CD8-positive, alpha-beta memory T cell (primary cell): ENCODE measurements around the gene BICDL1. TPM values are rescaled to one million over a fixed set of nuclear protein-coding genes. Genes with fewer than 3 reads are reported as not detected.

ENCODE experiments used
- CTCF ChIA-PET: fragments of 350-600 bp; sonication (Branson Sonifier 250); formaldehyde crosslinking; loops from one replicate; lab custom pipeline; 2021; ENCODE audit warnings: antibody characterized with exemption; lab: Charles Lee
- POLR2A ChIA-PET: fragments of 350-600 bp; sonication (Branson Sonifier 250); formaldehyde crosslinking; loops from one replicate; lab custom pipeline; 2021; ENCODE audit warnings: antibody characterized with exemption; lab: Charles Lee
- DNase-seq, 5 donors: peaks; one replicate each; pipeline versions ENCODE4 v3.0.0 to v3.0.0-alpha.2; 2020 to 2022; ENCODE audit warnings: mixed read lengths in 1 of 5
- H3K27ac ChIP-seq: one replicate; pipeline ENCODE4 v1.7.0; 2013; ENCODE audit warnings: low read depth, mild to moderate bottlenecking, low read length, moderate library complexity
- H3K27me3 ChIP-seq: 2 replicates; pipeline ENCODE4 v1.7.0; 2013; ENCODE audit warnings: low read length, mild to moderate bottlenecking; ENCODE audit not compliant: insufficient read depth, poor library complexity, severe bottlenecking
- H3K36me3 ChIP-seq: 2 replicates; pipeline ENCODE4 v1.7.0; 2013; ENCODE audit warnings: mild to moderate bottlenecking, low read length, moderate library complexity; ENCODE audit not compliant: insufficient read depth
- H3K4me1 ChIP-seq: 2 replicates; pipeline ENCODE4 v1.7.0; 2013; ENCODE audit warnings: mild to moderate bottlenecking, low read length, moderate library complexity; ENCODE audit not compliant: insufficient read depth
- H3K4me3 ChIP-seq: 2 replicates; pipeline ENCODE4 v1.7.0; 2013; ENCODE audit warnings: mild to moderate bottlenecking, low read length
- H3K9me3 ChIP-seq: 2 replicates; pipeline ENCODE4 v1.7.0; 2013; ENCODE audit warnings: mild to moderate bottlenecking, low read length
- H3K27ac Mint-ChIP-seq, 8 donors: one replicate each; pipeline ENCODE4 v1.8.0; 2020 to 2021; ENCODE audit warnings: mixed read lengths in 8 of 8, mild to moderate bottlenecking in 6 of 8, inconsistent platforms in 3 of 8, moderate library complexity in 3 of 8
- H3K27me3 Mint-ChIP-seq, 2 donors: one replicate each; pipeline ENCODE4 v1.8.0; 2020 to 2021; ENCODE audit warnings: mixed read lengths in 2 of 2, mild to moderate bottlenecking in 1 of 2, moderate library complexity in 1 of 2
- H3K36me3 Mint-ChIP-seq, 3 donors: one replicate each; pipeline ENCODE4 v1.8.0; 2020 to 2021; ENCODE audit warnings: mixed read lengths in 3 of 3, inconsistent platforms in 1 of 3, mild to moderate bottlenecking in 1 of 3
- H3K4me1 Mint-ChIP-seq, 3 donors: one replicate each; pipeline ENCODE4 v1.8.0; 2020 to 2021; ENCODE audit warnings: mixed read lengths in 3 of 3, inconsistent platforms in 1 of 3, mild to moderate bottlenecking in 1 of 3
- H3K4me3 Mint-ChIP-seq, 7 donors: one replicate each; pipeline ENCODE4 v1.8.0; 2020 to 2021; ENCODE audit warnings: mixed read lengths in 7 of 7, mild to moderate bottlenecking in 6 of 7, moderate library complexity in 4 of 7, inconsistent platforms in 2 of 7
- H3K9me3 Mint-ChIP-seq, 5 donors: one replicate each; pipeline ENCODE4 v1.8.0; 2020 to 2022; ENCODE audit warnings: mixed read lengths in 5 of 5, mild to moderate bottlenecking in 3 of 5, moderate library complexity in 2 of 5, inconsistent platforms in 1 of 5
- polyA plus RNA-seq: library from polyadenylated mRNA; unstranded; fragments of 300-500 nt; fragmentation: Illumina TruSeq; gene quantifications from one replicate; pipeline ENCODE4 v1.2.3, GENCODE V29; 2021
- total RNA-seq, 2 experiments: library from RNA; stranded (reverse); gene quantifications; one replicate each; pipeline ENCODE4 v1.2.3, GENCODE V29; 2021

The BICDL1 gene
- total and polyA plus RNA-seq, 3 experiments from 2014 or later: 7.4 to 109 (median 106) TPM

DNA sequence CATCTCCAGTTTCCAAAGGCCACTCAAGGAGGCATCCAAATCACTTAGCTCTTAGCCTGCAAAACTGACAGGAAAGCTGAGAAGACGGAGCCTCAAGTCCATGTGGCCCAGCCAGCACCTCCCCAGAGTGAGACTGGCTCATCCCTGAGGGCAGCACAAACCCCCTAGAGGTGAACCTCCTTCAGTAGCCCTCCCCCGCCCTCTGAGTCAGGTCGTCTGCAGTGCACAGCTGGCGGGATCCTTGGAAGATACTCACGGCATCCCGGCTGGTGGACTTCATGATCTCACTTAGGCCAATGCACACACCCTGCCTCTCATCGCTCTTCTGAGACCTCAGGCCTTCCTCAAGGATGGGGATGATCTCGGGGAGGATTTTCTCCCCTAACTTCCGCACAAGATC, 151.6 kb downstream of the BICDL1 start:
- Mint-ChIP-seq H3K27me3 (no peaks in the 10 kb centered on the region), H3K36me3 (peaks cover 13 to 96% (median 26%) of the 10 kb centered on the region in 3 donors), H3K27ac (peak overlapping the region in 4 of 8 donors; percentile 9 to 82 (median 24)), H3K4me1 (no peaks in the 10 kb centered on the region), H3K9me3 (no peaks in the 10 kb centered on the region), H3K4me3 (no peak overlapping the region)
- no peaks in the 10 kb centered on the region for H3K27me3 ChIP-seq
- no peaks in the 10 kb centered on the region for H3K4me1 ChIP-seq
- H3K36me3 ChIP-seq: peaks cover 68% of the 10 kb centered on the region
- H3K9me3 ChIP-seq: no peaks in the 10 kb centered on the region
- H3K27ac ChIP-seq: no peak overlapping the region
- no peak for DNase-seq
- POLR2A ChIA-PET: no interaction called here
- no peak overlapping the region for H3K4me3 ChIP-seq
- CTCF ChIA-PET: no interaction called here

DNA sequence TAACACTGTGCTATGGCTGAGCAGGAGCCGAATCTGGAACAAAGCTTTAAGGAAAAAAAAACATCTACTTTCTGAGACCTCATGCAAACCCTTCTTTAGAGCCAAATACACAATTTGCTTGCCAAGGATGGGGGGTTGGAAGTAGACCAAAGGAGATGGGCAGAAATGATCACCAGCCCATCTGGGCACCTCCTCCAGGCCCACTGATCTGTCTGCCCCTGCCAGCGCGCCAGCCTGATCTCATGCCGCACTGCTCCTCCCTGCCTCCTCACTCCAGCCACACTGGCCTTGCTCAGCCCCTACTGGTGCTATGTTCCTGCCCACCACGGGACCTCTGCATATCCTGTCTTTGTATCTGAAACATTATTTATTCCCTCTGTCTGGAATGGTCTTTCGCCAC, 152.3 kb downstream of the BICDL1 start:
- Mint-ChIP-seq H3K4me1 (no peaks in the 10 kb centered on the region), H3K9me3 (no peaks in the 10 kb centered on the region), H3K27ac (peak overlapping the region in 1 of 8 donors; percentile 78), H3K36me3 (peaks cover 13 to 90% (median 26%) of the 10 kb centered on the region in 3 donors), H3K4me3 (no peak overlapping the region), H3K27me3 (no peaks in the 10 kb centered on the region)
- Histone ChIP-seq H3K27ac (no peak overlapping the region), H3K4me3 (no peak overlapping the region), H3K27me3 (no peaks in the 10 kb centered on the region), H3K9me3 (no peaks in the 10 kb centered on the region), H3K36me3 (peaks cover 67% of the 10 kb centered on the region), H3K4me1 (no peaks in the 10 kb centered on the region)
- CTCF ChIA-PET: interaction anchor here (0.8 kb wide), 1 partner anchor 8 kb away, joined by 3 read pairs; no protein-coding TSS in a partner anchor
- no peak for DNase-seq
- POLR2A ChIA-PET: no interaction called here

DNA sequence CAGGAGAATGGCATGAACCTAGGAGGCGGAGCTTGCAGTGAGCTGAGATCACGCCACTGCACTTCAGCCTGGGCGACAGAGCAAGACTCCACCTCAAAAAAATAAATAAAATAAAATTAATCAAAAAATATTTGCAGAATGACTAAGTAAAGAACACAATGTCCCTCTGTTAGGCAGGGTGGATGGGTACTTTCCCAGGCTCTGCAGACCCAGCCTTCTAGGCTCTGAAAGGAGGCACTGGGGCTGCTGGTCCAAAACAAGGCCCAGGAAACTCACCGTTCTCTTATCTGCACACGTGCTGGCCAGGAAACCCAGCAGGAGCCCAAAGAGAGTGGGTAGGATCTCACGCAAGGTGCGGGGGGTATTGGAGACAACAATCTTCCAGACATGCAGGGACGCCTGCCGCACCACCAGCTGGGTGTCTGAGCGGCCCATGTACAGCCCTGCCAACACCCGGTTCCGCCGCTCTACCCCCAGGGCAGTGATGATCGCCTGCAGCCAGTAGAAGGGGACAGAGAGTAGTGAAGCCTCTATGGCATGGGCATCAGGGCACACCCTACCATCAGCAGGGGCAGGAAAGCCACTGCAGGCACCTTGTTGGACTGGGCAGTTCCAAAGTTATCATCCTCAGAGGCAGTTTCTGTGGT, 153.3 kb downstream of the BICDL1 start:
- H3K36me3 ChIP-seq: peaks cover 66% of the 10 kb centered on the region
- H3K27ac Mint-ChIP-seq: no peak overlapping the region
- H3K36me3 Mint-ChIP-seq: peaks cover 13 to 90% (median 29%) of the 10 kb centered on the region in 3 donors

More for the DNA sequence above, 153.3 kb downstream of the BICDL1 start:
- no peak overlapping the region for H3K27ac ChIP-seq
- ChIA-PET POLR2A (no interaction called here), CTCF (interaction anchor here (0.8 kb wide), 1 partner anchor 9 kb away, joined by 3 read pairs; no protein-coding TSS in a partner anchor)
- no peak for DNase-seq
- no peaks in the 10 kb centered on the region for H3K9me3 ChIP-seq
- Mint-ChIP-seq H3K4me3 (peak overlapping the region in 1 of 7 donors; percentile 23), H3K27me3 (no peaks in the 10 kb centered on the region), H3K4me1 (no peaks in the 10 kb centered on the region), H3K9me3 (no peaks in the 10 kb centered on the region)
- no peaks in the 10 kb centered on the region for H3K4me1 ChIP-seq
- H3K27me3 ChIP-seq: no peaks in the 10 kb centered on the region
- no peak overlapping the region for H3K4me3 ChIP-seq

Other genes with a start within 250 kb of the BICDL1 start
- gene CIT, start 111.9 kb upstream of the BICDL1 start, total RNA-seq: 10 to 100 TPM; 17.6 to 19.3 TPM
- 0.61 TPM for gene CIT, start 111.9 kb upstream of the BICDL1 start, polyA plus RNA-seq
- 10 to 100 TPM; 66.8 to 77.8 TPM for gene RAB35, start 127.5 kb downstream of the BICDL1 start, total RNA-seq
- 26.9 TPM for gene RAB35, start 127.5 kb downstream of the BICDL1 start, polyA plus RNA-seq
- gene GCN1, start 205.5 kb downstream of the BICDL1 start, total RNA-seq: 100 to 1,000 TPM; 150 to 157 TPM
- gene GCN1, start 205.5 kb downstream of the BICDL1 start, polyA plus RNA-seq: 30.0 TPM
- gene RPLP0, start 211.9 kb downstream of the BICDL1 start, total RNA-seq: 1,000 to 10,000 TPM; 4,137 to 4,308 TPM
- gene RPLP0, start 211.9 kb downstream of the BICDL1 start, polyA plus RNA-seq: 1,675 TPM